ENCODE measurements around the gene SLC22A2.
"Not testable (repeated sequence)": the region's sequence is repeated elsewhere in the genome, so short reads cannot be mapped to it uniquely, and the experiment has no call there.

The SLC22A2 gene

GRCh38 chr6:160258346-160259142 is at the start of gene SLC22A2:
SLC22A2 (minus strand) TSS chr6:160258821; CDS start chr6:160258757, 64 bp downstream.
- in situ Hi-C loops (cut with MboI; ENCODE audit: low sequenced_read_pairs), result no loop called here

- in situ Hi-C loops (cut with MboI; ENCODE audit: low sequenced_read_pairs), result no loop called here
These were observed 47.5 kb upstream of the SLC22A2 start for GRCh38 chr6:160305926-160306713.

GRCh38 chr6:160303806-160304205 is 45.2 kb upstream of the SLC22A2 start:
- in situ Hi-C loops (cut with MboI; ENCODE audit: low sequenced_read_pairs), result no loop called here

GRCh38 chr6:160302431-160303082 is 43.9 kb upstream of the SLC22A2 start:
- in situ Hi-C loops (cut with MboI; ENCODE audit: low sequenced_read_pairs), result not testable (repeated sequence)

- in situ Hi-C loops (cut with MboI; ENCODE audit: low sequenced_read_pairs), result no loop called here
These were observed 42.7 kb upstream of the SLC22A2 start for GRCh38 chr6:160301339-160301738.

- in situ Hi-C loops (cut with MboI; ENCODE audit: low sequenced_read_pairs), result no loop called here
These were observed 41.6 kb upstream of the SLC22A2 start for GRCh38 chr6:160300076-160300695.

DNA sequence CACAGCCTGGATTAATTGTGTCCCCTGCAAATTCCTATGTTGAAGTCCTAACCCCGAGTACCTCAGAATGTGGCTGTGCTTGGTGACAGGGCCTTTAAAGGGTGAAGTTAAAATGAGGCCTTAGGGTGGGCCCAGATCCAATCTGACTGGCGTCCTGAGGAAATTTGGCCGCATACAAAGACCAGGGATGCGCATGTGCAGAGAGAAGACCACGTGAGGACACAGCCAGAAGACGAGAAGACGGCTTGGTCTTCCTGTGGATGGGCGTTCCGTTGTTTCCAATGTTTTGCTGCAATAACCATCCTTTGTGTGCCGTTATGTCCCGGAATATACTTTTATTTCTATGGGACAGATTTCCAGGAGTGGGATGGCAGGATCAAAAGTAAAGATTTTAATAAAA is 40.9 kb upstream of the SLC22A2 start:
- in situ Hi-C loops (cut with MboI; ENCODE audit: low sequenced_read_pairs), result no loop called here

DNA sequence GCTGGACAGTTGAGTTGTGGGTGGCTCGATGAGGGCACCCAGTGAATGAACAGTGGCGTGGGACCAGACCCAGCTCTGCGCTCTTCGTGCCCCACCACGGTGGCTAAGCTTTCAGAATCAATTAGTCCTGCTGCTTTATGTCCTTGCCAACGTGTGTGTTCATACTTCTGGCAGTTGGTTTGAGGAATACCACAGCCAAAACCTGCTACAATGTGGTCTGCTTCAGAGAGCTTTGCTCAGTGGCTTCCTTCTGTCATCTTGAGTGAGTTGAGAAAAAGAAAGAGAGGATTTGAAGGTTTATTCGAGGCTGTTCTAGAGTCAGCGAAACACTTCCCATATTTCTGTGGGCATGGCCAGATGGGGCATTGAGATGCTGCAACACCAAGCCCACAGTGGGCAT is 39.5 kb upstream of the SLC22A2 start:
- in situ Hi-C loops (cut with MboI; ENCODE audit: low sequenced_read_pairs), result no loop called here

- in situ Hi-C loops (cut with MboI; ENCODE audit: low sequenced_read_pairs), result no loop called here
These were observed 38.7 kb upstream of the SLC22A2 start for GRCh38 chr6:160297310-160297709.

DNA sequence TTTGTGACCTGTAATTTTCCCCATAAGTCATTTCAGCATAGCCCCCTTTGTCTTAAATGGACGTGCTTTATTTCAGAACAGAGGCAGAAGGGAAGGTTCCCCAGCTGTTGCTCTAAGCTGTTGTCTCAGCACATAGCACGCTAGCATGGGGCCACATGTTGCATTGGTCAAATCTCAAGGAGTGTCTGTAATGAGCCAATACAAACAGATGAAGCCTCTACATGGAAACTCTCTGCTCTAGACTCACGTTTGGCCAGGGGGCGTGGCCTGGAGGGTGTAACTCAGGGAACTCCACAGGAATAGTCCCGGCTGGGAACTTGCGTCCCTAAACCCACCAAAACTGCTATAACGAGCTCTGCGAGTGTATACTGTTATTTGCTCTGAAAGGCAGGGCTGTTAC is 35.2 kb upstream of the SLC22A2 start:
- in situ Hi-C loops (cut with MboI; ENCODE audit: low sequenced_read_pairs), result no loop called here

GRCh38 chr6:160285541-160286105 is 27.0 kb upstream of the SLC22A2 start:
- in situ Hi-C loops (cut with MboI; ENCODE audit: low sequenced_read_pairs), result no loop called here

DNA sequence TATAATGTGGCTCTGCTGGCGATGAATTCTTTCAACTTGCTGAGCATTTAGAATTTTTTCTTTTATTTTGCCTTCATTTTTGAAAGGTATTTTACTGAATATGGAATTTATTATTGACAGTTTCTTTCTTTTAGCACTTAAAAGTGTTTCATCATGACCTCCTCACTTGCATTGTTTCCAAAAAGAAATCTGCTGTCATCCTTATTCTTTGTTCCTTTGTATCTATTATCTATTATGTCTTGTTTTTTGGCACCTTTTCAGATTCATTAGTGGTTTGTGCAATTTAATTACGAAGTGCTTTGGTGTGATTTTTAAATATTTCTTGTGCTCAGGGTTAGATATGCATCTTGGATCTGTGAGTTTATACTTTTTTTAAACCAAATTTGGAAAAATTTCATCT is 26.0 kb upstream of the SLC22A2 start:
- in situ Hi-C loops (cut with MboI; ENCODE audit: low sequenced_read_pairs), result no loop called here

DNA sequence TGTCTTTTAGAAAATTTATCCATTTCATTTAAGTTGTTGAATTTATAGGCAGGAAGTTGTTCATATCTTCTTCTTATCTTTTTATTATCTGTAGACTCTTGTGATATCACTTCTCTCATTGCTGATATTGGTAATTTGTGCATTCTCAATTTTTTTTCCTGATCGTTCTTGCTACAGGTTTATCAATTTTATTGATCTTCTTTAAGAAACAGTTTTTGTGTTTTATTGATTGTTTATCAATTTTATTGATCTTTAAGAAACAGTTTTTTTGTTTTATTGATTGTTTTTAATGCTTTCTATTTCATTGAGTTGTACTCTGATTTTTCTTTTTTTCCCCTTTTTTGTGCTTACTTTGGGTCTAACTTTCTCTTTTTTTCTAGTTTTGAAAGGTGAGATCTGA is 23.8 kb upstream of the SLC22A2 start:
- in situ Hi-C loops (cut with MboI; ENCODE audit: low sequenced_read_pairs), result no loop called here

- in situ Hi-C loops (cut with MboI; ENCODE audit: low sequenced_read_pairs), result no loop called here
These were observed 21.2 kb upstream of the SLC22A2 start for GRCh38 chr6:160279850-160280249.

- in situ Hi-C loops (cut with MboI; ENCODE audit: low sequenced_read_pairs), result no loop called here
These were observed 20.2 kb upstream of the SLC22A2 start for GRCh38 chr6:160278786-160279310.

DNA sequence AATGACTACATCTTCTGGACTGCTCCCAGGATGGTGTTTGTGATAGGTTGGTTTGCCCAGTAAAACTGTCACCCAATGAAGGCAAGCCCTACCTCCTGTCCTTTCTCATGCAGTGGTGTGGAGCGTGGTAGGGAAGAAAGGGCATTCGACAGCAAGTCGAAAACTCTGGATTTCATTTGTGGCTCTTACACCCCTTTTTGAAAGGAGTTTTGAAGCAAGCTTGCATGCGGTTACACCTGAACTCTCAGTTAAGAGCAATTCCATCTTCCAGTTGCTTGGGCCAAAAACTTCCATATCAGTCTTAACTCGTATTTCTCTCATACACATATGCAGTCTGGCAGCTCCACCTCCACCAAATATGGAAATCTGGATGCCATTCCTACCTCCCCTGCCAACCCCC is 19.7 kb upstream of the SLC22A2 start:
- in situ Hi-C loops (cut with MboI; ENCODE audit: low sequenced_read_pairs), result no loop called here

DNA sequence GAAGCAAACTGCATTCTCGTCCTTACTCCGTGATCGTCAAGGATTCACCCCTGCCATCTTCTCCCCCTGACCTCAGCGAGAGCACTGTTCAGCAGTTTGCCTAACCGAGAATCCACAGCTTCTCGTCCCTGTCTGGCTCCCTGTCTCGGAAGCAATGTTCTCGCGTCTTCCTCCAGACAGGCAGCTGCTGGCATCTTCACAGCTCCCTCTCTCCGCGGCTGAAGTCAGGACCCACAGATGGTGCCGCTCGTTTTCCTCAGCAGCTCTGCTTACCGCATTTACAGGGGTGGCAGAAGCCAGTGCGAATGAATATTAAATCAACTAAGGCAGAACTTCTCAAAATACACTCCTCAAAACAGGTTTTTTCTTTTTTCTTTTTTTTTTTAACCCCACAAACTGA is 18.9 kb upstream of the SLC22A2 start:
- in situ Hi-C loops (cut with MboI; ENCODE audit: low sequenced_read_pairs), result no loop called here

- in situ Hi-C loops (cut with MboI; ENCODE audit: low sequenced_read_pairs), result no loop called here
These were observed 18.5 kb upstream of the SLC22A2 start for GRCh38 chr6:160277144-160277543.

- in situ Hi-C loops (cut with MboI; ENCODE audit: low sequenced_read_pairs), result no loop called here
These were observed 17.5 kb upstream of the SLC22A2 start for GRCh38 chr6:160276126-160276525.

DNA sequence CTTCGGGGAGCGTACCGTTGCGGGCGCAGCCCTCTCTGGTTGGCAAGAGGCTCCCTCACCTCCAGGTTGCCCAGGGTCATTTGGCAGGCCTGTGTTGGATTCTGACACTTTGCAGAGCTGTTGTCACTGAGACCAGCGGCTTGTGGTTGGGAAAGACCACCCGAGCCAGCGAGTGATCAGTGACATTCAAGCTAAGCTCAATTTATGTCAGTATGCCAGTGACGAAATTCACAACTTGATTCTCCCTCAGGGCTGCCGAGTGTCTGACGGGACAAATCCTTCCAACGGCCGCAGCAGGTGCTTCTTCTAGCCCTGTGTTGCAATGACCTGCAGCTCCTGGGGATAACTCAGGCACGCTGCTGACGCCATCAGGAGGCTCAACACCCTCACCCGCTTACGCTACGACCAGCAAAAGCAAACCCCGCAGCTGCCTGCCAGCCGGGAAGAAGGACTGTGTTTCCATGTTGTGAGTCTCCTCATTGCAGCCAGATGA is 16.9 kb upstream of the SLC22A2 start:
- in situ Hi-C loops (cut with MboI; ENCODE audit: low sequenced_read_pairs), result no loop called here

Measured in HL-60/S4 treated with retinoic acid at 250 ng/mL for 4 days and 3 days (cell line).